Embryonic facial prominence (tissue), 1 donor: ENCODE measurements around the gene ERC2.

ENCODE experiments used
- DNase-seq: peaks from one replicate; pipeline ENCODE4 v3.0.0-alpha.2; 2016; ENCODE audit errors: extremely low spot score

ERC2 gene

DNA sequence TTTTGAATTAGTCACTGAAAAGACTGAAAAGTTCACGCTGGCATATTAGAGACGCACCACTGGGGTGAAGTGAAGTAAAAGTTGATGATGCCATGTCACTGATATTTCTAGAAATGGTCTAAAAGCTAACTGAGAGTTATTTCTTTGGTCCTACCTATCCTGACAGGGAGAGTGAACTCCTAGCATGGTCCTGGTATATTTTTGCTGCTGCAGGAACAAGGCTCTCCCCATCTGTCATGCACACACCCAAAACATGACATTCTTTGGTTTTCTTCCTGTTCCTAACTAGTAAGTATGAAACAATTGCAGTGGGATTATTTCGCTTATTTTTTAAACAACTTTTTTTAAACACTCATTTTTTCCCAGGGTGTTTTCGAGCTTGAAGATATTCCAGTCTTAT is 466.7 kb downstream of the ERC2 start:
- DNase-seq: no peak

DNA sequence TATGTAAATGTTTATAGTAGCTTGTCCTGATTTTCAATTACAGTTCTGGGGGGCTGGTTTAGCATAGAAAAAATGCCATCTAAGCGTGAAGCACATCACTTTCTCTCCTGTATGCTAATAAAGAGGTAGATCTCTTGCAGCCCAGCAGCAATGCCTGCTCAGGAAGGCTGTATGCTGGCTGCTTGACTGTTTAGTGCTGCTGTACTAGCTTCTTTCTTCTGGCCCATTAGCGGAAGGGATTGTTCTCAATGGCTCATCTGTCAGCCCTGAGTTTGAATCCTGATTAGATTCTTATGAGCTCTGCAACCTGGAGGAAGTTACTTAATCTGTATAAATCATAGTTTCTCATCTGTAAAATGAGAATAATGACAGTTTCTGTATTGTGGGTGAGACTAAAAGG is 478.9 kb downstream of the ERC2 start:
- DNase-seq: no peak

DNA sequence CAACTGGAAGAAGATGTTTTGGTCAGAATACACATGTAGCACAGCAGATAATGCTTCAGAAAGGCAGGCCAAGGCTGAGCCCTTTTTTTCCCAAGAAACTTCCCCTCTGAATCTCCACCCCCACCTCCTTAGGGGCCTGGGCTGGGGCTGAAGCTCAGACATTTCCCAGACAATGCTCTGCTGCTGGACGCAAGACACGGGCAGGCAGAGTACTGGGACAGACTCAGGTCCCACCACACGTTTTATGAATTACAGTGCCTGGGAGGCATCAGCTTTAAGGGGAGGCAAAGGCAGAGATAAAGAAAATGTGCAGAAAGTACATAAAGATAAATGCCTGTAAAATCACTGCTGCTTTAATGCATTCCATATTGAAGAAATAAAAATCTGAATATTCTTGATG is 479.4 kb downstream of the ERC2 start:
- no peak for DNase-seq

DNA sequence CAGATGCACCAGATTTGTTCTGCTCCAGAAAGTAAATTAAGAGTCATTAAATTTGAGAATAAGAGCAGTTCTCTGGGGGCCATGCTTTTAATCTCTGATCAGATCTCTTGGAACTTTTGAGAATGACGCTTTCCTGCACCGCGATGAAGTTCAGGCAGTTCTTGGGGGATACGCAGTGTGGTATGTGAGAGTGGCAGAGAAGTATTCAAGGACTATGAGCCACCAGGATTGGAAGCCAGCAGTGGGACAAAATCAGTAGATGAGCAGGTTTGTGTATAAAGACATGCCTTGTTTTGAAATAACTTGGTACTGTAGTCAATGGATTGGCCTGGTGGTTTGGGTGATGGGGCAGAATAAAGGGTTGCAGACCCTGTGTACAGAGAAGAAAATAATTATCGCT is 483.6 kb downstream of the ERC2 start:
- DNase-seq: no peak

DNA sequence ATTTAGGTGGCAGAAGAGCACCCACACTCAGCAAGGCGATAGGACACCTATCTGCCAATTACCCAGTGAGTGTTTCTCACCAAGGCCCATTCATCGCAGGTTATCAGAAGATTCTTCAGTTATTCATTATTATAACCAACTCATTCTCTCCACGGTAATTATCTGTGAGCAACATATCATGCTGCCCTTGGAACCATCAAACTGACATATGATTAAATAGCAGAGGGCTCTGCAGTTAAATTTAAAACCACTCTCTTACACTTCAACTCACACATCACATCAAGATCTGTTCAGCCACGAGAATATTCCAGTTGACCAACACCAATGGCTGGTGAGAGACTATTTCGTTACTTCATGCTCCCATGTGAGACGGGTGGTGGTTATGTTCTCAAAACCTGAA is 489.3 kb downstream of the ERC2 start:
- no peak for DNase-seq

DNA sequence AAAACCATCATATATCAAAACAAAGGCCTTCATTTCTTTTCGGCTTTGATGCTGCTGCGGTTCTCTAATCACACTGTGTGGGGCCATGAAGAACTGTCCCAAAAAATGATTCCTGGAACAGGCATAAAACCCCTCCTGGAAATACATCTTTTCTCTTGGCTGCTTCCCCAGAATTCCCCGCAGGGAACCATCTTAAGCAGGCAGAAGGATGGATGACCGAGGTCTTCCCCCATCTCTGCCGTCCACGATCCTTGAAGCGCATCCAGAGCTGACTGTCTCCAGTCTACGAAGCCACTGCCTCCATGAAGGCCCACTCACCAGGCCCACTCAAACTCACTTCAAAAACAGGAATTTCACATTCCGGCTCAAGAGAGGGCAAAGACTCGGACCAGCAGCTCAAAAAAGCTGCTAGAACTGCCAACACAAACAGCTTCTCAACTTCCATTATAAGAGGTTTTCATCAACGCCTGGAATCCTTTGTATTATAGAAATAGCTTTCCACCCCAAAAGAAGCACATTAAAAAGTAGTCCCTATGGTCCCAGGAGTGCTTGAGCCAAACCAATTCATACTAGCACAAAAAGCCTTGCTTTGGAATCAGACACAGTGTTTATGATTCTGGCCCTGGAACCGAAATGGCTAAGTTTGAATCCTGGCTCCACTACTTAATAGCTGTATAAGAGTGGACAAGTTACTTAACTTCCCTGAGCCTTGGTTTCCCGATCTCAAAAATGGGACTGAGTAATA is 493.7 kb downstream of the ERC2 start:
- no peak for DNase-seq

DNA sequence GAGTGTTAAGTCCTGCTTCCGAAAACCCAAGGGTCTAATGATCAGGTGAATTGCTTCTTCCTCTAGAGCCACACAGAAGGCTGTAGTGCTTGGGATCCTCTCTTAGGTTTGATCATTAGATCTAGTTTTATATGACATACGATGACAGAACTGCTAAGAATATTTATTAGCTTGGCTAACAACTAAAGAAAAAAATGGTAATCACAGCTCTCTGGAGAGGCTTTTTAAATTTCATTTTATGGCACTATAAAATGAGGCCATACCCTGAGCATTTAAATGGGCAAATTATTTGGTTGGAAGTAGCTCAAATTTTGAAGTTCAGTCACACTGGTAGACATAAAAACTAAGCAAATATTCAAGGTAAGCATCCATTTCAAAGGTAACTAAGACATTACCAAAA is 498.6 kb downstream of the ERC2 start:
- no peak for DNase-seq

DNA sequence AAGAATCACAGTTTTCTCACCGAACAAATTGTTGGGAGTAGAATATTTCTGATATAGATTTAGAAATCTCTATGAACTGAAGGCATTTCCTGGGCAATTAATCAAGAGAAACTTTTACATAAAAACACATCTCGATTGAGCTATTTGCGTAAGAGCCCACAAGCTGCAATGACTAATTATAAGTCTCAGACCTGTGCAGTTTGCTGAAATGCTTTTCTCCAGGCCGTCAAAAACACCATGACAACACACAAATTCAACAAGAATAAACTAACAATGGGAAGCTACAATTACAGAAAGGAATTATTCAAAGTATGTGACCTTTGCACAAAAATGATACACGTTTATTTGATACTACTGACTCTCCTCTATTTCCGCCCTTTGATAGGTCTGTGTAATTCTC is 499.9 kb downstream of the ERC2 start:
- no peak for DNase-seq

DNA sequence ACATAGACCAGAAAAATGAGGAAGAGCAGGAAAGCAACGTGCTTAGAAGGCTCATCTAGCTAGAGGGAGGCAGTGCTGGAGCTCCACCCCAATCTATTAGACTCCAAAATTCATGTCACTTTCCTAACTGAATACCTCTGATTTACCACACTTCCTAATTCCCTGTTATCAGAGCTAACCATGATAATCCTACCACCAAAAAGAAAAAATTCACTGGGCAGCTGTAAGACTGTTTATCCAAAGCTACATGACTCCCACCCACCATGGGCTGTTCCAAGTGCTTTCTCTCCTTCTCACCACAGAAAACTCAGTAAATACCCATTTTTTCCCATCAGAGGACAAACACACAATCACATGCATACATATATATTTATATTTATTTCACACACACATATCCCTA is 501.7 kb downstream of the ERC2 start:
- DNase-seq: no peak

DNA sequence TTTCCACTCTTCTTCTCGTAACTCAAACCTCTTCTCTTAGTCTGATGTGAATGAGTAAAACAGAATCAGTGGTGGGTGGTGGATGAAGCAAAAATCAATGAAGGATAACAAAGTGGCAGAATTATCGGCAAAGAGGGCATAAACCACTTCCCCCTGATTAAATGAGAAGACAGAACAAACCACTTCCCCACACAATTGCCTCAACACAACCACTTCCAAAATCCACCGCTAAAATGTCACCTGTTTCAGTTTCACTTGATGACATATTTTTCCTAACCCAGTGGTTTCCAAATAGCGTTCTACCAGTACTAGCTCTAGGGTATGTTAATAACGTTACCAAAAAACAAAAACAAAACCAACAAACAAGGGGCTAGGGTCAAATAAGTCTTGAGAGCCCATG is 502.5 kb downstream of the ERC2 start:
- no peak for DNase-seq

DNA sequence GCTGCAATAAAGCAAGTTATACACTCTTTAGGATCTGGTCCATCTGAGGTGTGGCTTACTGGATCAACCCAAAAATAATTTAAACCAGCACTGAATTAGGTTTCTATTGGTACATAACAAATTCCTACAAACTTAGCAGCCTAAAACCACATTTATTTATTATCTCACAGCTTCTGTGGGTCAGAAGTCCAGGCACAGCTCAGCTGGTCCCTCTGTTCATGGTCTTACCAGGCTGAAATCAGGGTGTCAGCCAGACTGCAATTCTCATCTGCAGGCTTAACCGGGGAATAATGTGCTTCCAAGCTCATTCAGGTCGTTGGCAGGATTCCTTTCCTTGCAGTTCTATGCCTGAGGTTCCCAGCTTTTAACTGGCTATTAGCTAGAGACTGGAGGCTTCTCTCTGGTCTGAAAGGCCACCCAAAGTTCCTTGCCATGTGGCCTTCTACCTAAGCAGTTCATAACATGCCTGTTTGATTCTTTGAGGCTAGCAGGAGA is 503.7 kb downstream of the ERC2 start:
- DNase-seq: no peak

DNA sequence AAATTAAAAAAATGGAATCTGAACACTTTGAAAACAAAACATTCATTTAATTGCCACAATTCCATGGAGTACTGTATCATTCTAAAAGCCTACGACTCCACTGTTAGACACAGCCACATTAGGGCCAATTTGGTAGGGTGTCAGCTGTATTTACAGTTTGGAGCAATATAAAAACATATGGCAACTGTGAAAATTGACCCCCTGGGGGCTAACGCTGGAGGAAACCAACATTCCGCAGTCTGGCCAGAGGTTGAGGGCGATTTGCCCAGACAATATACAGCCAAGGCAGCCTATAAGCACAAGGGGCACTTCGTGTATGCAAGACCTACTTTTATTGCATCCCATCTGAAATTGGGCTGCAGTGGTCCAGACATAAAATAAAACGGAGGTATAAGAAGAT is 504.7 kb downstream of the ERC2 start:
- no peak for DNase-seq

DNA sequence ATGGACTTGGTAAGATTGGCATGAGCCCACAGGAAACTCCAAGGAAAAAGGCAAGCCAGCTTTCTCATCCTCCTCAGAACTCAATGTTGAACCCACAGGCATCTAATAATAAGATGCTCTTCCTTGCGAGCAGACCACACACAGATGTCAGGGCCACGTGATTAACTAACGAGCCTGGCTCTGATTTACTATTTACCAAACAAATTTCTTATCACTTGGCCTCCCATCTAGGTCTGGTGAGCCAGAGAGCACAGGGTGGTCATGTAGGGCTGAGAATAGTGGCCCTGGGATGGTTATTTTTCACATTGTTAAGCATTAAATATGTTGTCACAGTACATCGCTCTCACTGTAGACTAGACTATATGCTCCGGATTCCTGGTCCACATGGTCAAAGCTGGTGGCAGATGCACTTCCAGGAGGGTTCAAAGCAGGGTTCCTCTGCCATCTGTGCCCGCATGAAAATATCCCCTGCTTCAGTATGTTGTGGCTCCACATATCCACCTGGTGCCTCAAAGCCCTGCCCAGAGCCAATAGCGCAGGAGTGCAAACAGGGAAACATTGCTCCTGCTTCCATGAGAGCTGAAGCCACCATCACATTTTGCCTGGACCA is 508.7 kb downstream of the ERC2 start:
- DNase-seq: no peak

DNA sequence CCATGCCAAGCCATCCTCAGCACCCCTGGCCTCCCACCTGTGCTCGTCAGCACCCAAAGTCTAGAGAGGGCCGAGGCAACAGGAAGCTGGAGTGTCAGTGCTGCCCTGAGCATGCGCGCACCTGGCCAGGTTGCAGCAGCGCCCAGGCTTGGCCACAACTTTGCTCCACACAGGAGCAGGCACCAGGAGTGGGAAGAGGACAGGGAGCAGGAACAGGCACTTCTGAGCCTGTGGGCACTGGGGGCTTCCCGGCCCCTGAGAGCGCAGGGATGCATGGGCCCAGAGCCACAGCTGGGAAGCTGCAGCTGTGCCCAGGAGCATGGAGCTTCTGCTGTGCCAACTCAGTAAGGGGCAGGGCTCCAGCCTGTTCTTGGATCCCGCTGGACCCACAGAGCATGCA is 509.7 kb downstream of the ERC2 start:
- no peak for DNase-seq

DNA sequence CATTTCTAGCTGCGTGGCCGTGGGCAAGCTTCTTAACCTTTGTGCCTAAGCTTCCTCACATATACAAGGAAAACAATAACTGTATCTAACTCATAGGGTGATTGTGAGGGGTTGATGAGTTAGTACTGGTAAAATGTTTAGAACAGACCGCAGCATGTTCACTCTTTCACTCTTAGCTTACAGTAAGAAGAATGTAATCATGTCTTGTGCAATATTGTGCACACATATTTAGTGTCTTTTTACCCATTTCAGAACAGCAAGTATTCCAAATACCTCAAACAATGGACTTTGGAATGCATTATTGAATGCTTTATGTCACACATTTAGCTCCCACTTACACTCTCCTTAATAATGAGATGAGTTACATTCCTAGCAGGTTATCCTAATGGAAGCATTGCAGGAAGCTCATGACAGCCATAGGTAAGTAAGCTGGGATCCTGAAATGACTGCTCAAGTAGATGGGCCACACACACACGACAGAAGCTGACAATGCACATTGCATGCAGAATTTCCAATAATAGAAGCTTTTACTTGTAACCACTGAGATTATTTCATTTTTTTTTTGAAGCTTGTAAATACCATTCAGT is 512.3 kb downstream of the ERC2 start:
- DNase-seq: no peak

DNA sequence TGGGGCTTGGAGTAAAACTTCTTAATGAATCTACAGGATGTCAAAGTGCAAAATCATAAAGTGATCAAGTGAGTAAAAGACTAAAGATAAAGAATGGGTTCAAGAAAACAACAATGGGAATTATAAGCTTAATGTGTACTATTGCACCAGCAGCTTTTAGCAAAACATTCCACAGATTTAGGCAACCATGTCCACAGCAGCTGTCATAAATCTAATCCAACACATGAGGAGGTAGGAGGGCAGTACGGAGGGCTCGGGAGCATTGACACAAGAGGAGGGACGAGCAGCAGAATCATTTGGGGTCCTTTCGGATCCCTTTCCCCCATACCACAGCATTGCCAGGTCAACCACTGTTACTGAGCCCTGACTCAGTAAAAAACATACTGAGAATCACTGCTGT is 516.9 kb downstream of the ERC2 start:
- no peak for DNase-seq

DNA sequence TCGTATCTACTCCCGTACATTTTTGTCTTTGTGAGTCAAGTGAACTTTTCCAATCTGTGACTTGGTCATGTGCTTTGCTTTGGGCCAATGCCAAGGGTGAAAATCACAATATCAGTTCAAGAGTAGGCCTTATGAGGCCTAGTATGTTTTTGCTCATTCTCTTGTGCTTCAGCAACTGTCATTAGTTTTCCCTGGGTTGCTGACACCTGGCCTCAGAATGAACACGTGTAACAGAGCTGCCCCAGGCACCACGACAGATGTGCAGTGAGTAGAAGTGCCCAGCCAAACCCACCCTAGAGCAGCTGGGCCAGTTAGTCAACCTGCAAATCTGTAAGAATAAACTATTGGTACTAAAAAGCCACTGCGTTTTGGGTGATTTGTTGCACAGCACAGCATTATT is 520.9 kb downstream of the ERC2 start:
- DNase-seq: no peak

DNA sequence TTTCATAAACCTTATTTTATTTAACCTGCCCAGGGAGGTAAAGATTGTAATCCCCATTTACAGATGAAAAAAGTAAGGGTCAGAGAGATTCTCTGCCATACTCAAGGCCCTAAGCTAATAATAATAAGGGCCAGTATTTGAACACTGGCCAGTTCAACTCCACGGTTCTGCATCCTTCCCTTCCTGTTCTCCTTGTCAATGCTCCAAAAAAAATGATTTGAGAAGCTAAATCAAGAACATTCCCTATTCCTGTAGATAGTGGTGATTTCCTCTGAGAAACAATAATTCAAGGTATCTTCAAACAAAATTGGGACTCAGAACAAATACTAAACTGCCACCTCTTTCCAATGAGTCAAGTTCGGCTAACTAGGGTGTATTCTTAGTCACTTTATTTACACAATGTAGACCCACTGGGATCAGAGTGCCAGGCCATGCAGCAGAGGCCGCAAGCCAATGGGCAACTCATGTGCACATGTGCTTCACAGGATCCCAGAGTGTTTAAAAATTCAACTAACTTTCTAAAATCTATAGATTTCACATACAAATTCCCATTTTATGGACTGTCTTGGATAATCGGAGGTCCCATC is 521.6 kb downstream of the ERC2 start:
- no peak for DNase-seq

DNA sequence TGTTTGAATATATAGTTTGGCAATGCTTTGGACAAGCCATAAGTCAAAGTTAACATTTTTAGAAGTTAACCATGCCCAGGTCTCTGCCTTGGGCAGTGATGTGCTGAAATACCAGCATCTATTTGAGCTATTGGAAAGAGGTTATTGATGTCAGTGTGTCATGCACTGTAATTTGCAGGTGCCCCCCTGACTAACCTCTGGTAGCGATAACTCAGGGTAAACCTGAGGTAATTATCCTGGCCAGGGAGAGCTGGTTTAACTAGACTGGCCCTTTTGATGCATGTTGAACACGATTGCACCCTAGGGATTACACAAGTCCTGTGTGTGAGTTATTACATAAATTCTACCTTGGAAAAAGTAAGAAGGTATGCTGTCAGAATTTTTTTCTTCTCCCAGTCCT is 525.4 kb downstream of the ERC2 start:
- DNase-seq: no peak

DNA sequence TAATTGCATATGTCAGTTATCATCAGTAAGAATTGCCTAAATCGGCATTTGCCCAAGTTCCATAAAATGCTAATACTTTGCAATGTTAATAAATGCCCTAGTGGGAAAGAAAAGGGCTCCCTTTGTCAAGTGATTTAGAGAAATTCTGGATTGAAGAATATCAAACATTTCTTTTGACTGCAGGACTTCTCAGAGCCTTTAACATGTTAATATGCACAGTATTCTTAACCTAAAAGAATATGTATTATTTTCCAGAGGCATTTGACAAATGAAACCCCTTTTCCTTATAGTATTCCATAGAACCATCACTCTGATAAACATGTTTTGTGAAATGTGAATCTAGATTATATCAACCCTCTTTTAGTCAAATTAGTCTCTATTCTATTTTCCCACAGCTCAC is 529.0 kb downstream of the ERC2 start:
- DNase-seq: no peak

DNA sequence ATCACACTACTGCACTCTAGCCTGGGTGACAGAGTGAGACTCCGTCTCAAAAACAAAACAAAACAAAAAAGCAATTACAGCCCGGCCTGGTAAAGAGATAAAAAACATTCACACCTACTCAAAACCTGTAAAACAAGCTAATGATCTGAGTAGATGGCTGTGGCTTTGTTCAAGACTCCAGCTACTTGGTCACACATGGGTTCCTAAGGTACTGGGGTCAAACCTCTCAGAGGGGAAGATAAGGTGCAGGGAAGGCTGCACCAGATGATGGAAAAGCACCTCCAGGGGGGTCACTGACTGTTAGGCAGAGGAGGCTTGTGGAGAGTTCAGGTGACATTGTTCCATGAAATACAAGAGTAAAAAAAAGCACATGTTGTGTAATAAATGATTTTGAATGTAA is 531.0 kb downstream of the ERC2 start:
- no peak for DNase-seq

DNA sequence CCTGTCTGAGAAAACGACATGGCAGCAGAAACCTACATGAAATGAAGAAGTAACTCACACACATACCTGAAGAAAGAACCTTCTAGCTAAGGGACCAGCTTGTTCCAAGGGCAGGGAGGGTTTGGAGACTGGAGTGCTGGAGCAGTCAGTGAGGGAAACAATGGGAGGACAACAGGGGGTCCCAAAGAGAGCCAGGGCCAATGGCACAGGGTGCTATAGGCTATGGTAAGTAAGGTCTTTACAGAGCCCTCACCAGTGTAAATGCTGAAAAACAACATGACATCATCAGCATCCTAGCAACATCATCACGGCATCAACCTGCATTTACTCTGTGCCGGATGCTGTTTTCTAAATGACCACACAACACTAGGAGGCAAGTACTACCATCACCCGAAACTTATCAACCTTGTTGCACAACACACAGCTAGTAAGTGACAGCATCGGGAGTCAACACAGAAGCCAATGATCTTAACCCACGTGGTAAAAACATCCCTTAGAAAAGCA is 531.7 kb downstream of the ERC2 start:
- no peak for DNase-seq

DNA sequence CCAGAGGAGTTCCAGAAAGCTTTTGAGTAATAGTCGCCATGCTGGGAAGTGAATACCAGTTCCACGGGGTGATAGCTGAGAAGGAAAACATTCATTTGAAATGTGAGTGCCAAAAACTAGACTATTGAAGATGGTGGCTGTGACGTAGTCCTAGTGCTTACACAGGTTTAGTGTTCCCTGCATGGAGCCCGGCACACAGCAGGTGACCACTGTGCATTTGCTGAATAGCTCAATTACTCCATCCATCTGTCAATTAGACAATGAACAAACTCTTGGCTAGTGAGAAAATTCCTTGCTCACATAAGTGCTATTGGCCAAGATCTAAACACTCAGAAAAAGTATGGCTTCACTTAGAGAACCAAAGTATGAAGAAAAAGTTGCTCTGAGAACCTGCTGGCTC is 533.0 kb downstream of the ERC2 start:
- DNase-seq: no peak
